Measurements from ENCODE around the gene ERFL.

ERFL gene

GRCh38 chr19:41926763-41927496 lies 1.3 kb downstream of the ERFL start:
- no peak for DNase-seq (ENCODE audit: low read depth in 1 of 2, low spot score in 1 of 2)
- no peak overlapping the region for H3K27ac ChIP-seq (replicated peaks)
- no peak overlapping the region for H3K4me3 ChIP-seq (replicated peaks; ENCODE audit: insufficient read depth, low read length)
- peaks cover 37% of the 10 kb centered on the region for H3K27me3 ChIP-seq (ENCODE audit: insufficient read depth, poor library complexity, severe bottlenecking)
- TF ChIP-seq CTCF (IDR thresholded peaks at IDR 0.05; ENCODE audit: insufficient read depth, low read length) (no peak), POLR2AphosphoS5 (IDR thresholded peaks at IDR 0.05; ENCODE audit: low read depth) (no peak), GABPA (IDR thresholded peaks at IDR 0.05; ENCODE audit: low read depth) (no peak), REST (IDR thresholded peaks at IDR 0.05; ENCODE audit: insufficient replicate concordance, low read depth) (no peak), SPI1 (IDR thresholded peaks at IDR 0.05; ENCODE audit: borderline replicate concordance, low read depth) (no peak)

- DNase-seq (ENCODE audit: low read depth in 1 of 2, low spot score in 1 of 2), result no peak
- Histone ChIP-seq H3K4me3 (replicated peaks; ENCODE audit: insufficient read depth, low read length) (no peak overlapping the region), H3K27me3 (ENCODE audit: insufficient read depth, poor library complexity, severe bottlenecking) (peaks cover 43% of the 10 kb centered on the region)
These were observed 2.1 kb downstream of the ERFL start for GRCh38 chr19:41926028-41926762.

More at GRCh38 chr19:41926028-41926762, 2.1 kb downstream of the ERFL start:
- TF ChIP-seq CTCF (IDR thresholded peaks at IDR 0.05; ENCODE audit: insufficient read depth, low read length), result no peak
- TF ChIP-seq REST (IDR thresholded peaks at IDR 0.05; ENCODE audit: insufficient replicate concordance, low read depth), result no peak
- TF ChIP-seq SPI1 (IDR thresholded peaks at IDR 0.05; ENCODE audit: borderline replicate concordance, low read depth), result no peak
- no peak for TF ChIP-seq POLR2AphosphoS5 (IDR thresholded peaks at IDR 0.05; ENCODE audit: low read depth)
- TF ChIP-seq GABPA (IDR thresholded peaks at IDR 0.05; ENCODE audit: low read depth), result no peak
- no peak overlapping the region for H3K27ac ChIP-seq (replicated peaks)
